Measurements from ENCODE around the gene IKZF1. TPM values are rescaled to one million over a fixed set of nuclear protein-coding genes. Genes with fewer than 3 reads are reported as not detected.

IKZF1 gene
- total RNA-seq, 1 experiment from 2014 or later = not detected

DNA sequence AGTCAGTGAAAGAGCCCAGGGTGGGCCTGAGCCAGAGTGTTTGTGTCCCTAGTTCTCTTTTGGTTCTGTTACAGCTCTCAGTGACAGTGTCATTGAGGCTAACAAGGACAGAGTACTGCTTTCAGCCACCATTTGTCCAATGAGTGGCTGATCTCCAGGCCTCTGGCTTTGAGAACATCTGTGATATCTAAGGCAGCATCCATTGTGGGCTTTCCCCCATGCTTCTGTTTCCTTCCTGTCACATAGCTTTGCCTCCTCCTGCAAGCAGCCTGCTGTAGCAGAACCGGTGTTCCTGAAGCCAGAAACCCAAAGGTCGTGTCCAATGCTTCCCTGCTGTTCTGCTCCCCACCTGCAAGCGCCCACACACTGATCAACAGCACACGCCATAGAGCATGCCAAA is 68.4 kb downstream of the IKZF1 start:
- DNase-seq (ENCODE audit: low read depth, low spot score) = no peak
- in situ Hi-C loops (cut with HindIII; ENCODE audit: low pct_unique_long_range_greater_than_20kb, low sequenced_read_pairs) = no loop called here

DNA sequence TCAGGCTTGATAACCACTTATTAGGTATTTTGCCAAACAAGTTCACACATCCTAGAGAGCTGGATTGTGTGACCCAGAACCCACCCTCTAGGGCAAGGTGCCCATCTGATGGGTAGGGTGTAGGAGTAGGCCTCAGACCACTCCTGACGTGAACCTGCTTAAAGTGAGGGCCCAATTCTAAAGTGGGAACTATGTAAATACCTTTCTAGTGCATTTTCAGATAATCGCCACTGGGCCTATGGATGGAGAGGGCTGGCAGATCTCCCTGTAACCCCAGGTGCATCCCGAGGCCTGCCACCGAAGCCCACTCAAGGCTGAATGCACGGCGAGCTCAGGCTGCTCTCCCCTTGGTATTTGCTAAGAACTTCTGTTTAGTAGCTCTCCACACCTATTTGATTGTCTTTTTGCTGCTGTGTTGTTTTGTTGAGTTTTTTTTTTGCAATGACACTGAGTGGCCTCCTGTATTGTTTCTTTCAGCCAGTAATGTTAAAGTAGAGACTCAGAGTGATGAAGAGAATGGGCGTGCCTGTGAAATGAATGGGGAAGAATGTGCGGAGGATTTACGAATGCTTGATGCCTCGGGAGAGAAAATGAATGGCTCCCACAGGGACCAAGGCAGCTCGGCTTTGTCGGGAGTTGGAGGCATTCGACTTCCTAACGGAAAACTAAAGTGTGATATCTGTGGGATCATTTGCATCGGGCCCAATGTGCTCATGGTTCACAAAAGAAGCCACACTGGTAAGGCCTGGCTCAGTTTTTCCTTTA is 71.7 kb downstream of the IKZF1 start:
- no peak for DNase-seq (ENCODE audit: low read depth, low spot score)

DNA sequence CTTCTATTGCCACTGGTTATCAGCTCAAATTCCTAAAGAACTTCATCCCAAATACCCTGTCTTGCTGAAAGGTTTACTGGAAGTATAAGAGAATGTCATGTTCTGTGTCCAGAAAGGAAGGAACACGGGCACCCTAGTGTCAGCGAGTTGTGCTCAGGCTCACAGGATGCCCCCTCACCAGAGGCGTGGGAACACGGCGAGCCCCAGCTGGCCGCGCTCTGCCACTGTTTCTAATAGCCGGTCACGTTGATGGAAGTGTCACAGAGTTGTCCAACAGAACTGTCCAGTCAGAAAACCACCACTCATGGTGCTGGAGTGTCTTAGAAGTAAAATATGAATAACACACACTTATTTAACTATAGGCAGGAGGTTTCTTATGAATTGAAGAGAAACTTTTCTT is 72.8 kb downstream of the IKZF1 start:
- no peak for DNase-seq (ENCODE audit: low read depth, low spot score)
- in situ Hi-C loops (cut with HindIII; ENCODE audit: low pct_unique_long_range_greater_than_20kb, low sequenced_read_pairs) = no loop called here

More for the DNA sequence above, 71.7 kb downstream of the IKZF1 start:
- in situ Hi-C loops (cut with HindIII; ENCODE audit: low pct_unique_long_range_greater_than_20kb, low sequenced_read_pairs) = no loop called here

DNA sequence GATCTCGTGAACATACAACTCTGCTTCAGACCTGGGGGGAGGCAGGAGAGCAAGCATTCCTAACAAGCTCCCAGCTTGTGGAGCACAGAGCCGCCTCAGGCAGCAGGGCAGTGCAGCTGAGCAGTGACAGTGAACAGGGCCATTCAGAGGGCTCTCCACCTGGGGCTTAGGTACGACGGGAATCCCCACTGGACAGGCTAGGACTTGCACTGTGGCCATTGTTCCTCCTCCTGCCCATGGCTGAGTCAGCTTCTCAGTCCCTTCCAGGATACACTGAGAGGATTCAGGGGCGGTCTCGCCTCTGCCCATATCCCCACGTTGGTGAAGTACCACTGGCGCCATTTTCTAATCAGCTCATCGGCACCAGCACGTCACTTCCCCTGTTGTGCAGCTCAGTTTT is 74.6 kb downstream of the IKZF1 start:
- in situ Hi-C loops (cut with HindIII; ENCODE audit: low pct_unique_long_range_greater_than_20kb, low sequenced_read_pairs) = no loop called here

DNA sequence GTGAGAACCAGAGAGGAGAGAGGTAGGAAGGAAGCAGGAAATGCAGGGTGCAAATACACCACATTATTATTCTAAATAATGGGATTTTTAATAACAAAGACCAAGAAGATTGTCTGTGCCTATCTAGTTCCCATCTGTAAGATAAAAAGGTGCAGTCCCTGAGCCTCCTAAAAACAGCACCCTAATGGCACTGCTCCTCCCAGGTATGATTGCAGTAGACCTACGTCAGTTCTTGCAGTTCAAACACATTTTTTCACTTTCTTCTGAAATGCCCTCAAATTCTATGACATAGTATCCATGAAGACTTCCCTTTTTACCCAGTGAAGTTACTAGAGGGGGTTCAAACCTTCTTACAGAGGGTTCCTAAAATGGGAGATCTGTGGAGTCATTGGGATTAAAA is 75.0 kb downstream of the IKZF1 start:
- no peak for DNase-seq (ENCODE audit: low read depth, low spot score)
- in situ Hi-C loops (cut with HindIII; ENCODE audit: low pct_unique_long_range_greater_than_20kb, low sequenced_read_pairs) = no loop called here

More for the DNA sequence above, 74.6 kb downstream of the IKZF1 start:
- DNase-seq (ENCODE audit: low read depth, low spot score) = peak; percentile 13

DNA sequence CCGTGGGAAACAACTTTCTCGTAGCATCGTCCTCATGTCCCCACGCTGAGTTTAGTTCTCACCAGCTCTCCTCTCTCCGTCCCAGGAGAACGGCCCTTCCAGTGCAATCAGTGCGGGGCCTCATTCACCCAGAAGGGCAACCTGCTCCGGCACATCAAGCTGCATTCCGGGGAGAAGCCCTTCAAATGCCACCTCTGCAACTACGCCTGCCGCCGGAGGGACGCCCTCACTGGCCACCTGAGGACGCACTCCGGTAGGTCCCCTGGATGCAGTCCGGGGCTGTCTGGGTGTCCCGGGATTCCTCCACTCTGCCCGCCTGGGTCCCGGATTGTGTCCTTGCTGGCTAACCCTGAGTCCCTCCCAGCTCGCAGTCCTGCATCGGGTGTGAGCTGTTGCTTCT is 77.9 kb downstream of the IKZF1 start:
- no peak for DNase-seq (ENCODE audit: low read depth, low spot score)
- in situ Hi-C loops (cut with HindIII; ENCODE audit: low pct_unique_long_range_greater_than_20kb, low sequenced_read_pairs) = no loop called here

DNA sequence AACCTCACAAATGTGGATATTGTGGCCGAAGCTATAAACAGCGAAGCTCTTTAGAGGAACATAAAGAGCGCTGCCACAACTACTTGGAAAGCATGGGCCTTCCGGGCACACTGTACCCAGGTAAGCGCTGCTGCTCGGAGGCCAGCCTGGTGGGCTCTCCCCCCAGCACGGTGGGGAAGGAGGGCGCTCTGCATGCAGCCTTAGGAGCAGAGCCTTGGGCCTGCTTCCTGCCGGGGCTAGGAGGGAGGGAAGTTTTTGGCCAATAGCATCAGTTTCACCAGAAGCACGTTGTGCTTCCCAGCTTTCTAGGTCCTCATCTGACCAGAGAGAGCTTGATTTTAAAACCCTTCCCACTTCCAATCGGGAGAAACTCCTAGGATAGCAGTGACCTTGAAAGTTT is 82.8 kb downstream of the IKZF1 start:
- in situ Hi-C loops (cut with HindIII; ENCODE audit: low pct_unique_long_range_greater_than_20kb, low sequenced_read_pairs) = no loop called here
- DNase-seq (ENCODE audit: low read depth, low spot score) = no peak

DNA sequence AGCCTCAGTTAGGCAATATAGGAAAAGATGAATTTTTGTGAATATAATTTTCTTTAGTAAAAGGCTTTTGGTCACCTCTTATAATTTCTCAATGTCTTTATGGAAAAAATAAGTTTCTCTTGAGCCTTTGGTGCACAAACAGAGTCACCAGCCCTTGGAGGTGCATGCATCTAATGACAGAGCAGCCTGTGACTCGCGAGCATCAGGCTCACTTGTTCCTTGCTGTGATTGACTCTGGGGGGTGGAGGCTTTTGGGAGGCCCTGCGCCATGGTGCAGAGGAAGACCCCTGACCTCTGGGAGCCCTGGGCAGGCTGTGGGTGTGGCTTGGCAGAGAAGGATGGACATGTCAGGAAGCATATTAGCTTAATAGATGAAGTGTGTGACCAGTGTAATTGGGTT is 85.4 kb downstream of the IKZF1 start:
- in situ Hi-C loops (cut with HindIII; ENCODE audit: low pct_unique_long_range_greater_than_20kb, low sequenced_read_pairs) = no loop called here
- DNase-seq (ENCODE audit: low read depth, low spot score) = no peak

DNA sequence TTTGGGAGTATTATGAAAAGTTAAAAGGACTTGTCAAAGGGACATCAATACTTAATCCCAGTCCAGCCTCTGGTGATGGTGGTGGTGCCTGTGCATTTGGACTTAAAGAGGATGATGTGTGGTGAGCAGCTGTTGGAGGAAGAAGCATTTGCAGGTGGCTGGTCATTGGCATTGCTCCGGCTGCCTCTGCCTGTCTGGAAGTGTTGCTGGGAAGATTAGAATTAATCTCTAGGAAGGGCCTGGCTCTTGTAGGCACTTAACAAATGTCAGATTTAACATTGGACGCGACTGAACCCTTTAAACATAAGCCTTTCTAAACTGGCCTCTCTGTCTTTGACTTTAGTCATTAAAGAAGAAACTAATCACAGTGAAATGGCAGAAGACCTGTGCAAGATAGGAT is 86.9 kb downstream of the IKZF1 start:
- in situ Hi-C loops (cut with HindIII; ENCODE audit: low pct_unique_long_range_greater_than_20kb, low sequenced_read_pairs) = no loop called here

DNA sequence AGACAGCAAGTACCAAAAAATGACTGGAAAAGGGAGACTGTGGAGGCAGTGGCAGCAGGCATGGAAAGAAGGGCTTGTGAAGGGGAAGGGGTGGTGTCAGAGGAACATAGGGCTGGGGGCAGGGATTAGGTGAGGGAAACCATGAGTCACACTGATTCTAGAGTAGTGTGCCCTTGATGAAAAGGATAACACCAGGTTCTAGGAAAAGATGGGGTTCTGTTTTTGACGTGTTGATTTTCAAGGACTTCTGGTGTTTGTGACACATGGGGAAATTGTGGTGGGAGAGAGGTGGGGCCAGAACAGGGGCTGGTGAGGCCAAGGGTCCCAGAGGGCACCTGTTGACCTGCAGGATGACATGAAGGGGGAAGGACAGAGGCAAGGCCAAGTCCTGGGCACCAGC is 88.6 kb downstream of the IKZF1 start:
- in situ Hi-C loops (cut with HindIII; ENCODE audit: low pct_unique_long_range_greater_than_20kb, low sequenced_read_pairs) = no loop called here
- no peak for DNase-seq (ENCODE audit: low read depth, low spot score)

More for the DNA sequence above, 86.9 kb downstream of the IKZF1 start:
- DNase-seq (ENCODE audit: low read depth, low spot score) = no peak

DNA sequence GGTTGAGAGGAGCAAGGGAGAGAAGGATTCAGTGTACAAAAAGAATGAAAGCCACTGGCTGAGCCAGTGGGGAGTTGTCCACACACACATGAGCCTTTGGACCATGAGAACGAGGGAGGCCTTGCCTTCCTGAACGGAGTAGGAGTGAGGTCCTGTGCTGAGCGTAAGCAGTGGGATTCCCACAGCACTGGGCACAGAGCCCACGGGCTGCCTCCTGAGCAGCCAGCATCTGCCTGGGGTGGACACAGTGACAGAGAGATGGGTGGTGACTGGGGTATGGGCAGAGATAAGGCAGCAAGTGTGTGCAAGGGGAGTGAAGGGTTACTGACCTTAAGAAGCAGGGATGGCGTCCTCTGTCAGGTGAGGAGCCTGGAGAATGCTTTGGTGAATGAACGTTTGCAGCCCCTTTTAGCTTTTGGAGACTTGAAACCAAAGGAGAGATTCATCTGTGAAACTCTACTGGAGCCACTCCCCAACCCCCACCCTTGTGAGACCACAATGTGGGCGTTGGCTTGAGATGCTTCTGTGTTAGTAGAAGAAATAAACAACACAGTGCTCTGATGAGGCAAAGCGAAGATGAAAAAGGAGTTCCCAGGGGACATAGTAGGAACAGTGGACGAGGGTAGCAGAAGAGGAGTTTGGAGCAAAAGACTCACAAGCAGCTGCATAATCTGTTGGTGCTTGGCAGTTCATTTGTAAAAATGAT is 89.2 kb downstream of the IKZF1 start:
- in situ Hi-C loops (cut with HindIII; ENCODE audit: low pct_unique_long_range_greater_than_20kb, low sequenced_read_pairs) = no loop called here
- DNase-seq (ENCODE audit: low read depth, low spot score) = no peak

DNA sequence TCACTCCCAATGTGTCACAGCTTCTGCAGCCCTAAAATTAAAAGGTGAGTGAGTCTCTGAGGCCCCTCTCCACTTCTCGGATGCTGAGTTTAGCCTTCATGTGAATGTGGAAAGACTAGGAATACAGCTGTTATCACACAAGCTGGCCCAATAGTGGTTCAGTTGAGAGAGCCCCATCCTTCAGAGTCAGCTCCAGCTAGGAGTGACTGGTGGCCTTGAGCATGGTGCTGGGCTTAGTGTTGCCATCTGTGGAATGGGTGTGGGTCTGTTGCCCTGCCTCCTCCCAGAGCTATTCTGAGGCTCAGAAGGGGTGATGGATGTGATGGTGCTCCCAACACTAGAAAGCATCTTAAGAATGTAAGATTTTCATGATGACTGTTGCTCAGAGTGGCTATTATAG is 89.8 kb downstream of the IKZF1 start:
- in situ Hi-C loops (cut with HindIII; ENCODE audit: low pct_unique_long_range_greater_than_20kb, low sequenced_read_pairs) = no loop called here
- DNase-seq (ENCODE audit: low read depth, low spot score) = no peak

DNA sequence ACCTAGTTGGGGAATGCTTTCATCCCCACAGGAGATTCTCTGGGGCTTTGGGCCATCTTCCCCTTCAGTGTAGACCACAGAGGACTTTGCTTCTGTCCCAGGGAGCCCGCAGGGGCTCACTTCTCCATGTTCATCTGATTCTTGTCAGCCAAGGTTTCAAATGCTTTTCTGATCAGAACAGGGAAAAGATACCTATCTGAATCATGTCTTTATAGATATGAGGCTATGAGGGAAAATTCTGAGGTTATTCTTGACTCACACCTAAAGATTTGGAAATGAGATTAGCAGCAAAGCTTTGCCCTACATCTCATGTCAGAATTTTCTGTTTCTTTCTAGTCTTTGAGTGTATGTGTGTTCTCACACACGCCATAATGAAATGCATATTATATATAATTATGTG is 92.3 kb downstream of the IKZF1 start:
- no peak for DNase-seq (ENCODE audit: low read depth, low spot score)
- in situ Hi-C loops (cut with HindIII; ENCODE audit: low pct_unique_long_range_greater_than_20kb, low sequenced_read_pairs) = no loop called here

DNA sequence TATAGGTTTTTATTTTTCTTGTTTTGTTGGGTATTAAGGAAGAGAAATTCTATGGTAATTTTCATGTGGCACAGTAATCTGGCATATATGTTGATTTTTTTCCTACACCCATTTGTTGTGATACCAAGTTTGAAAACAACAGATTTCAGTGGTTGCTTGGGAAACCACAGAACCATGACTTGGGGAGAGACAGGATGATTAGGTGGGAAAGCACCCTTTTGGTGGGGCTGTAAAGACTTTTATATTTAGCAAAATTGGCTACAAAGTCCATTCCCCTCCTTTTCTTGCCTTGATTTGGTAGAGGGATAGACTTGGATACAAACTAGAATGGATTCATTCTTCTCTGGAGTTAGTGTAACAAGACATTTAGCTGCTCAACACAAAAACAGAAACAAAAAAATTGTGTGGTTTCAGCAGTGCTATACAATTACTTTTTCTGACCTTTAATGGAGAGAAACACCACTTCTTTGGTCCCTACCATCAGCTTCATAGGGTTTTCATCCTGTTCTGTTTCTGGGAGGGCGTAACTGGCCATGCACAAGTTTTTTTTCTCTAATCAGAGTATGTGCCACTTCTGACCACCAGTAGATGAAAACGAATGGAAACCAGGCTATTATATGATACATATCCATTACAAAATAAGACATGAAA is 92.9 kb downstream of the IKZF1 start:
- in situ Hi-C loops (cut with HindIII; ENCODE audit: low pct_unique_long_range_greater_than_20kb, low sequenced_read_pairs) = no loop called here
- DNase-seq (ENCODE audit: low read depth, low spot score) = no peak

DNA sequence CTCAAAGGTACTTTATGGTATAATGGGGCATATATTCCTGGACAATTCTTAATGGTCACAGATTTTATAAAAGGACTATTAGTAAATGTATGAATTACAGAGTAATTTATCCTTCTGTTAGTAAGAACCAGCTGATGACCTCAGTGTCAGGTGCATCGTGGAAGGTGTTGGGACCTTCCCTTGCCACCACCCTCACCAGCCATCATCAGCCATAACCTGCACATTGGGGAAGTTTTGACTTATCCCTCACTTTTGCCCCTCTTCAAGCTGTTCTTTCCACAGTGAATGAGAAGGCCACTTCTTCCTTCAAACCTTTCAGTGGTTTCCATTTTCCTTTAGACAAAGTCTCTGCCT is 93.4 kb downstream of the IKZF1 start:
- DNase-seq (ENCODE audit: low read depth, low spot score) = no peak
- in situ Hi-C loops (cut with HindIII; ENCODE audit: low pct_unique_long_range_greater_than_20kb, low sequenced_read_pairs) = no loop called here

DNA sequence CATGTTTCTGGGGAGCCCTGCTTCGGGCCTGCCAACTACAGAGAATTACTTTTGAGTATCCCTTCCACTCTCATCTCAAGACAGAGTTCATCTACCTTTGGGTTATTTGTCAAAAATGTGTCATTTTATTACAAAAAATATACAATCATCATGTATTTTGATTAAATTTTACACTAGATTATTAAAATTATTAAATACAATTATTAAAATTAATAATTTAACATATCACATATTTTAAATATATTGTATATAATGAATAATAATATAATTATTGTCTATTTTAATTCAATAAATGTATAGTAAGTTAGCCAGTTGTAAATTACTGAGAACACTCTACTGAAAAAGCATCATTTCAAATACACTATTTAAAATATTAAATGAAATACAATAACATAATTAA is 94.7 kb downstream of the IKZF1 start:
- in situ Hi-C loops (cut with HindIII; ENCODE audit: low pct_unique_long_range_greater_than_20kb, low sequenced_read_pairs) = no loop called here
- no peak for DNase-seq (ENCODE audit: low read depth, low spot score)

DNA sequence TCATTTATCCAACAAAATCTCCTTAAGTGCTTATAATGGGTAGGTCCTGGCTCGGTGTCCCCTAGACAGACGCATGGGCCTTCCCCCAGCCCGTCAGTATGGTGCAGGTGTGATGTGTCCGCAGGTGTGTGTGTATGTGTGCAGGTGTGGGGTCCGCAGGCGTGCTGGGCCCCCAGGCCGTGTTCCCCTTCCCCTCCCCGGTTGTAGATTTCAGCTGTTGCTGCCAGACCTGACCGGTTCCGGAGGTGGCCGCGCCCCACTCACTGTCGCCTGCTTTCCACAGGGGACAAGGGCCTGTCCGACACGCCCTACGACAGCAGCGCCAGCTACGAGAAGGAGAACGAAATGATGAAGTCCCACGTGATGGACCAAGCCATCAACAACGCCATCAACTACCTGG is 95.1 kb downstream of the IKZF1 start:
- in situ Hi-C loops (cut with HindIII; ENCODE audit: low pct_unique_long_range_greater_than_20kb, low sequenced_read_pairs) = no loop called here
- no peak for DNase-seq (ENCODE audit: low read depth, low spot score)

DNA sequence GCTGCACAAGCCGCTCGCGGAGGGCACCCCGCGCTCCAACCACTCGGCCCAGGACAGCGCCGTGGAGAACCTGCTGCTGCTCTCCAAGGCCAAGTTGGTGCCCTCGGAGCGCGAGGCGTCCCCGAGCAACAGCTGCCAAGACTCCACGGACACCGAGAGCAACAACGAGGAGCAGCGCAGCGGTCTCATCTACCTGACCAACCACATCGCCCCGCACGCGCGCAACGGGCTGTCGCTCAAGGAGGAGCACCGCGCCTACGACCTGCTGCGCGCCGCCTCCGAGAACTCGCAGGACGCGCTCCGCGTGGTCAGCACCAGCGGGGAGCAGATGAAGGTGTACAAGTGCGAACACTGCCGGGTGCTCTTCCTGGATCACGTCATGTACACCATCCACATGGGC is 95.6 kb downstream of the IKZF1 start:
- no peak for DNase-seq (ENCODE audit: low read depth, low spot score)
- in situ Hi-C loops (cut with HindIII; ENCODE audit: low pct_unique_long_range_greater_than_20kb, low sequenced_read_pairs) = no loop called here

DNA sequence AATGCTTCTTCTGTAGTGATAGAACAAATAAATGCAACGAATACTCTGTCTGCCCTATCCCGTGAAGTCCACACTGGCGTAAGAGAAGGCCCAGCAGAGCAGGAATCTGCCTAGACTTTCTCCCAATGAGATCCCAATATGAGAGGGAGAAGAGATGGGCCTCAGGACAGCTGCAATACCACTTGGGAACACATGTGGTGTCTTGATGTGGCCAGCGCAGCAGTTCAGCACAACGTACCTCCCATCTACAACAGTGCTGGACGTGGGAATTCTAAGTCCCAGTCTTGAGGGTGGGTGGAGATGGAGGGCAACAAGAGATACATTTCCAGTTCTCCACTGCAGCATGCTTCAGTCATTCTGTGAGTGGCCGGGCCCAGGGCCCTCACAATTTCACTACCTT is 99.9 kb downstream of the IKZF1 start:
- in situ Hi-C loops (cut with HindIII; ENCODE audit: low pct_unique_long_range_greater_than_20kb, low sequenced_read_pairs) = no loop called here
- peak; percentile 39 for DNase-seq (ENCODE audit: low read depth, low spot score)

Measured in SK-MEL-5 (cell line).